WTC11 (cell line): Measurements from ENCODE around the gene MCF2L2. TPM values are rescaled to one million over a fixed set of nuclear protein-coding genes. Genes with fewer than 3 reads are reported as not detected.

ENCODE experiments used
- ATAC-seq: fragments of 200-7000 bp; cut with Tn5 transposase; 2 replicates; pipeline ENCODE4 v1.10.0; 2021; ENCODE audit warnings: mild to moderate bottlenecking, moderate library complexity
- CTCF ChIA-PET: fragments of 300-600 bp; sonication (Branson Sonifier 250); formaldehyde crosslinking; loops from one replicate; lab custom pipeline; 2021; ENCODE audit warnings: antibody characterized with exemption; lab: Charles Lee
- POLR2A ChIA-PET: fragments of 350-600 bp; sonication (Branson Sonifier 250); formaldehyde crosslinking; loops from one replicate; lab custom pipeline; 2021; ENCODE audit warnings: antibody characterized with exemption; lab: Charles Lee
- DNase-seq: peaks from one replicate; pipeline ENCODE4 v3.0.0; 2021; ENCODE audit warnings: low spot score
- H3K27ac Mint-ChIP-seq: 2 replicates; pipeline ENCODE4 v1.8.0; 2021; ENCODE audit warnings: mixed read lengths
- H3K27me3 Mint-ChIP-seq: 2 replicates; pipeline ENCODE4 v1.8.0; 2021; ENCODE audit warnings: low read depth, mild to moderate bottlenecking, moderate library complexity, mixed read lengths
- H3K36me3 Mint-ChIP-seq: 2 replicates; pipeline ENCODE4 v1.8.0; 2021; ENCODE audit warnings: mixed read lengths
- H3K4me1 Mint-ChIP-seq: 2 replicates; pipeline ENCODE4 v1.8.0; 2022; ENCODE audit warnings: mixed read lengths
- H3K4me3 Mint-ChIP-seq: 2 replicates; pipeline ENCODE4 v1.8.0; 2021; ENCODE audit warnings: mild to moderate bottlenecking, moderate library complexity, mixed read lengths
- H3K9me3 Mint-ChIP-seq: 2 replicates; pipeline ENCODE4 v1.8.0; 2021; ENCODE audit warnings: mixed read lengths
- CBFB ChIP-seq: sonication (generic); formaldehyde crosslinking; IDR thresholded peaks from 2 replicates; pipeline ENCODE4 v1.8.1; 2022; ENCODE audit warnings: mild to moderate bottlenecking, low read depth, missing genetic modification reagents
- CREB1 ChIP-seq: sonication (generic); formaldehyde crosslinking; IDR thresholded peaks from 2 replicates; pipeline ENCODE4 v1.8.0; 2023; ENCODE audit warnings: mild to moderate bottlenecking, missing genetic modification reagents
- EMX1 ChIP-seq: fragments of 250-450 bp; sonication (Bioruptor Pico); IDR thresholded peaks from 2 replicates; pipeline ENCODE4 v1.8.0; 2021; ENCODE audit warnings: mild to moderate bottlenecking
- FOXP1 ChIP-seq: sonication (generic); formaldehyde crosslinking; IDR thresholded peaks from 2 replicates; pipeline ENCODE4 v1.8.0; 2022; ENCODE audit warnings: missing genetic modification reagents, mild to moderate bottlenecking, moderate library complexity, borderline replicate concordance
- JUN ChIP-seq: sonication (generic); formaldehyde crosslinking; IDR thresholded peaks from 2 replicates; pipeline ENCODE4 v1.8.0; 2023; ENCODE audit warnings: mild to moderate bottlenecking, missing genetic modification reagents
- MXD4 ChIP-seq: fragments of 250-450 bp; sonication (Bioruptor Pico); IDR thresholded peaks from 2 replicates; pipeline ENCODE4 v1.8.0; 2021; ENCODE audit warnings: mild to moderate bottlenecking, moderate library complexity, borderline replicate concordance
- MYBL2 ChIP-seq: sonication (generic); formaldehyde crosslinking; IDR thresholded peaks from 2 replicates; pipeline ENCODE4 v1.8.1; 2023; ENCODE audit warnings: mild to moderate bottlenecking, moderate library complexity, missing genetic modification reagents
- RELA ChIP-seq: sonication (generic); formaldehyde crosslinking; IDR thresholded peaks from 2 replicates; pipeline ENCODE4 v1.8.1; 2022; ENCODE audit warnings: missing genetic modification reagents, mild to moderate bottlenecking, borderline replicate concordance
- TEAD1 ChIP-seq: sonication (generic); formaldehyde crosslinking; IDR thresholded peaks from 2 replicates; pipeline ENCODE4 v1.8.0; 2022; ENCODE audit warnings: mild to moderate bottlenecking, missing genetic modification reagents
- ZNF219 ChIP-seq: sonication (generic); formaldehyde crosslinking; IDR thresholded peaks from 2 replicates; pipeline ENCODE4 v1.8.0; 2023; ENCODE audit warnings: missing genetic modification reagents, mild to moderate bottlenecking, borderline replicate concordance
- ZNF232 ChIP-seq: sonication (generic); formaldehyde crosslinking; IDR thresholded peaks from 2 replicates; pipeline ENCODE4 v1.8.0; 2022; ENCODE audit warnings: mild to moderate bottlenecking, missing genetic modification reagents
- ZNF396 ChIP-seq: fragments of 250-450 bp; sonication (Bioruptor Pico); IDR thresholded peaks from 2 replicates; pipeline ENCODE4 v1.8.0; 2021; ENCODE audit warnings: mild to moderate bottlenecking, moderate library complexity, borderline replicate concordance
- ZNF416 ChIP-seq: fragments of 250-450 bp; sonication (Bioruptor Pico); IDR thresholded peaks from 2 replicates; pipeline ENCODE4 v1.9.0; 2021; ENCODE audit warnings: mild to moderate bottlenecking, inconsistent platforms
- total RNA-seq: library from RNA; stranded (reverse); gene quantifications from 3 replicates; pipeline ENCODE4 v1.2.3, GENCODE V29; 2021
- TF ChIP-seq, protein P1 (sequence below): sonication (generic); formaldehyde crosslinking; IDR thresholded peaks from 2 replicates; pipeline ENCODE4 v1.8.0; 2022; ENCODE audit warnings: mild to moderate bottlenecking, missing genetic modification reagents
- TF ChIP-seq, protein P2 (sequence below): sonication (generic); formaldehyde crosslinking; IDR thresholded peaks from 2 replicates; pipeline ENCODE4 v1.8.0; 2023; ENCODE audit warnings: missing genetic modification reagents
- TF ChIP-seq, protein P3 (sequence below): sonication (generic); formaldehyde crosslinking; conservative IDR thresholded peaks from 2 replicates; pipeline ENCODE4 v1.8.1; 2023; ENCODE audit warnings: mild to moderate bottlenecking, low read depth, missing genetic modification reagents, moderate library complexity
- TF ChIP-seq, protein P4 (sequence below): fragments of 250-450 bp; sonication (Bioruptor Pico); IDR thresholded peaks from 2 replicates; pipeline ENCODE4 v1.8.0; 2021; ENCODE audit warnings: mild to moderate bottlenecking
- TF ChIP-seq, protein P5 (sequence below): fragments of 250-450 bp; sonication (Bioruptor Pico); conservative IDR thresholded peaks from 2 replicates; pipeline ENCODE4 v1.9.0; 2021; ENCODE audit warnings: mild to moderate bottlenecking
- TF ChIP-seq, protein P6 (sequence below): sonication (generic); formaldehyde crosslinking; IDR thresholded peaks from 2 replicates; pipeline ENCODE4 v1.8.0; 2023; ENCODE audit warnings: missing genetic modification reagents, mild to moderate bottlenecking, borderline replicate concordance
- TF ChIP-seq, protein P7 (sequence below): sonication (generic); formaldehyde crosslinking; IDR thresholded peaks from 2 replicates; pipeline ENCODE4 v1.8.0; 2023; ENCODE audit warnings: mild to moderate bottlenecking, missing genetic modification reagents

Gene MCF2L2
- total RNA-seq, 1 experiment from 2014 or later = 7.5 TPM

DNA sequence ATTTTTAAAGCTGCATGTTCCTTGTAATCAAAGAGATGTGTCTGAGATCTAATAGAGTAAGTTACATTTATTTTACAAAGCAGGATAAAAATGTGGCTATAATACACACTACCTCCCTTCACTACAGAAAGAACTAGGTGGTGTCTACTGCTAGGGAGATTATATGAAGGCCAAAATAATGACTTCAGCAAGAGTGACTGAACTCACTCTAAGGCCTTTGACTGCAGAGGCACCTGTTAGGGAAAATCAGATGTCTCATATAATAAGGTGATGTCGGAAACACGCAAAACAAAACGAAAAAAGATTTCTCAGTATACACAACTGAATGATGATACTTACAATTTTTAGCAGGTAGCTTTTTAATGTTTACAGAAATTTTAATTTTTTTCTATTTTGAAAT lies 156.3 kb downstream of the MCF2L2 start:
- ChIA-PET POLR2A (no interaction called here), CTCF (interaction anchor here (1.2 kb wide), 1 partner anchor 83 kb away, joined by 3 read pairs; no protein-coding TSS in a partner anchor)
- no peak for DNase-seq
- Mint-ChIP-seq H3K9me3 (no peaks in the 10 kb centered on the region), H3K27ac (no peak overlapping the region), H3K27me3 (no peaks in the 10 kb centered on the region), H3K4me1 (peaks cover 24% of the 10 kb centered on the region), H3K36me3 (peaks cover 4% of the 10 kb centered on the region), H3K4me3 (no peak overlapping the region)
- ATAC-seq = no peak
- TF ChIP-seq, protein P1, sequence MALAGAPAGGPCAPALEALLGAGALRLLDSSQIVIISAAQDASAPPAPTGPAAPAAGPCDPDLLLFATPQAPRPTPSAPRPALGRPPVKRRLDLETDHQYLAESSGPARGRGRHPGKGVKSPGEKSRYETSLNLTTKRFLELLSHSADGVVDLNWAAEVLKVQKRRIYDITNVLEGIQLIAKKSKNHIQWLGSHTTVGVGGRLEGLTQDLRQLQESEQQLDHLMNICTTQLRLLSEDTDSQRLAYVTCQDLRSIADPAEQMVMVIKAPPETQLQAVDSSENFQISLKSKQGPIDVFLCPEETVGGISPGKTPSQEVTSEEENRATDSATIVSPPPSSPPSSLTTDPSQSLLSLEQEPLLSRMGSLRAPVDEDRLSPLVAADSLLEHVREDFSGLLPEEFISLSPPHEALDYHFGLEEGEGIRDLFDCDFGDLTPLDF (CRISPR knock-in tag) = no peak
- TF ChIP-seq, protein P2, sequence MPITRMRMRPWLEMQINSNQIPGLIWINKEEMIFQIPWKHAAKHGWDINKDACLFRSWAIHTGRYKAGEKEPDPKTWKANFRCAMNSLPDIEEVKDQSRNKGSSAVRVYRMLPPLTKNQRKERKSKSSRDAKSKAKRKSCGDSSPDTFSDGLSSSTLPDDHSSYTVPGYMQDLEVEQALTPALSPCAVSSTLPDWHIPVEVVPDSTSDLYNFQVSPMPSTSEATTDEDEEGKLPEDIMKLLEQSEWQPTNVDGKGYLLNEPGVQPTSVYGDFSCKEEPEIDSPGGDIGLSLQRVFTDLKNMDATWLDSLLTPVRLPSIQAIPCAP (CRISPR knock-in tag) = no peak
- TF ChIP-seq ZNF232 (no peak), EMX1 (CRISPR knock-in tag) (no peak), CREB1 (CRISPR knock-in tag) (no peak), MYBL2 (no peak), RELA (CRISPR knock-in tag) (no peak), MXD4 (CRISPR knock-in tag) (no peak), TEAD1 (CRISPR knock-in tag) (no peak), FOXP1 (no peak), ZNF396 (CRISPR knock-in tag) (no peak), ZNF219 (CRISPR knock-in tag) (no peak), CBFB (CRISPR knock-in tag) (no peak), ZNF416 (no peak), JUN (CRISPR knock-in tag) (no peak)
- TF ChIP-seq, protein P3, sequence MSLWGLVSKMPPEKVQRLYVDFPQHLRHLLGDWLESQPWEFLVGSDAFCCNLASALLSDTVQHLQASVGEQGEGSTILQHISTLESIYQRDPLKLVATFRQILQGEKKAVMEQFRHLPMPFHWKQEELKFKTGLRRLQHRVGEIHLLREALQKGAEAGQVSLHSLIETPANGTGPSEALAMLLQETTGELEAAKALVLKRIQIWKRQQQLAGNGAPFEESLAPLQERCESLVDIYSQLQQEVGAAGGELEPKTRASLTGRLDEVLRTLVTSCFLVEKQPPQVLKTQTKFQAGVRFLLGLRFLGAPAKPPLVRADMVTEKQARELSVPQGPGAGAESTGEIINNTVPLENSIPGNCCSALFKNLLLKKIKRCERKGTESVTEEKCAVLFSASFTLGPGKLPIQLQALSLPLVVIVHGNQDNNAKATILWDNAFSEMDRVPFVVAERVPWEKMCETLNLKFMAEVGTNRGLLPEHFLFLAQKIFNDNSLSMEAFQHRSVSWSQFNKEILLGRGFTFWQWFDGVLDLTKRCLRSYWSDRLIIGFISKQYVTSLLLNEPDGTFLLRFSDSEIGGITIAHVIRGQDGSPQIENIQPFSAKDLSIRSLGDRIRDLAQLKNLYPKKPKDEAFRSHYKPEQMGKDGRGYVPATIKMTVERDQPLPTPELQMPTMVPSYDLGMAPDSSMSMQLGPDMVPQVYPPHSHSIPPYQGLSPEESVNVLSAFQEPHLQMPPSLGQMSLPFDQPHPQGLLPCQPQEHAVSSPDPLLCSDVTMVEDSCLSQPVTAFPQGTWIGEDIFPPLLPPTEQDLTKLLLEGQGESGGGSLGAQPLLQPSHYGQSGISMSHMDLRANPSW (CRISPR knock-in tag) = no peak
- TF ChIP-seq, protein P4, sequence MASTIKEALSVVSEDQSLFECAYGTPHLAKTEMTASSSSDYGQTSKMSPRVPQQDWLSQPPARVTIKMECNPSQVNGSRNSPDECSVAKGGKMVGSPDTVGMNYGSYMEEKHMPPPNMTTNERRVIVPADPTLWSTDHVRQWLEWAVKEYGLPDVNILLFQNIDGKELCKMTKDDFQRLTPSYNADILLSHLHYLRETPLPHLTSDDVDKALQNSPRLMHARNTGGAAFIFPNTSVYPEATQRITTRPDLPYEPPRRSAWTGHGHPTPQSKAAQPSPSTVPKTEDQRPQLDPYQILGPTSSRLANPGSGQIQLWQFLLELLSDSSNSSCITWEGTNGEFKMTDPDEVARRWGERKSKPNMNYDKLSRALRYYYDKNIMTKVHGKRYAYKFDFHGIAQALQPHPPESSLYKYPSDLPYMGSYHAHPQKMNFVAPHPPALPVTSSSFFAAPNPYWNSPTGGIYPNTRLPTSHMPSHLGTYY (CRISPR knock-in tag) = no peak
- TF ChIP-seq, protein P5, sequence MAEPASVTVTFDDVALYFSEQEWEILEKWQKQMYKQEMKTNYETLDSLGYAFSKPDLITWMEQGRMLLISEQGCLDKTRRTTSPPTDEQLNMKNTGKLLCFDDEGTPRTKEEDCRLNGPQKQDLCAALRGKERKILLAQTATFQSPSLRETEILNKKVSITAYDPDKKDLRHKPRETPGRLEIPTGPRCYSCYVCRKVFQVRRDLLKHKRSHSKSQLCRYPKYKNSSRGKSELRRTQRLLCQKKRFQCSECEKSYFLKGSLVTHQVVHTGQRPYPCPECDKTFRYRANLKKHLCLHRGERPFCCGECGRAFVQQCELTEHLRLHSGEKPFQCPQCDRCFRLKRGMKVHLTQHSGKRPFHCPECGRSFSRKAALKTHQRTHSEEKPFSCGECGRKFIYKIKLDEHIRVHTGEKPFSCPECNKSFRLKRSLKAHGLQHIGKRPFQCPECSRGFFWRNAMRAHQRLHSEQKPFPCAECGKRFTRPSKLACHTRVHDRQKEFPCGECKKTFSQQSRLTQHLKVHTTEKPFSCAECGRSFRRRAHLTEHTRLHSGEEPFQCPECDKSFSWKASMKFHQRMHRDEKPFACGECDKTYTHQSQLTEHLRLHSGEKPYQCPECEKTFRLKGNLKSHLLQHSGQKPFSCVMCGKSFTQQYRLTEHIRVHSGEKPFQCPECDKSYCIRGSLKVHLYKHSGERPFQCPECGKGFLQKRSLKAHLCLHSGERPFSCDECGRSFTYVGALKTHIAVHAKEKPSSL (CRISPR knock-in tag) = no peak
- TF ChIP-seq, protein P6, sequence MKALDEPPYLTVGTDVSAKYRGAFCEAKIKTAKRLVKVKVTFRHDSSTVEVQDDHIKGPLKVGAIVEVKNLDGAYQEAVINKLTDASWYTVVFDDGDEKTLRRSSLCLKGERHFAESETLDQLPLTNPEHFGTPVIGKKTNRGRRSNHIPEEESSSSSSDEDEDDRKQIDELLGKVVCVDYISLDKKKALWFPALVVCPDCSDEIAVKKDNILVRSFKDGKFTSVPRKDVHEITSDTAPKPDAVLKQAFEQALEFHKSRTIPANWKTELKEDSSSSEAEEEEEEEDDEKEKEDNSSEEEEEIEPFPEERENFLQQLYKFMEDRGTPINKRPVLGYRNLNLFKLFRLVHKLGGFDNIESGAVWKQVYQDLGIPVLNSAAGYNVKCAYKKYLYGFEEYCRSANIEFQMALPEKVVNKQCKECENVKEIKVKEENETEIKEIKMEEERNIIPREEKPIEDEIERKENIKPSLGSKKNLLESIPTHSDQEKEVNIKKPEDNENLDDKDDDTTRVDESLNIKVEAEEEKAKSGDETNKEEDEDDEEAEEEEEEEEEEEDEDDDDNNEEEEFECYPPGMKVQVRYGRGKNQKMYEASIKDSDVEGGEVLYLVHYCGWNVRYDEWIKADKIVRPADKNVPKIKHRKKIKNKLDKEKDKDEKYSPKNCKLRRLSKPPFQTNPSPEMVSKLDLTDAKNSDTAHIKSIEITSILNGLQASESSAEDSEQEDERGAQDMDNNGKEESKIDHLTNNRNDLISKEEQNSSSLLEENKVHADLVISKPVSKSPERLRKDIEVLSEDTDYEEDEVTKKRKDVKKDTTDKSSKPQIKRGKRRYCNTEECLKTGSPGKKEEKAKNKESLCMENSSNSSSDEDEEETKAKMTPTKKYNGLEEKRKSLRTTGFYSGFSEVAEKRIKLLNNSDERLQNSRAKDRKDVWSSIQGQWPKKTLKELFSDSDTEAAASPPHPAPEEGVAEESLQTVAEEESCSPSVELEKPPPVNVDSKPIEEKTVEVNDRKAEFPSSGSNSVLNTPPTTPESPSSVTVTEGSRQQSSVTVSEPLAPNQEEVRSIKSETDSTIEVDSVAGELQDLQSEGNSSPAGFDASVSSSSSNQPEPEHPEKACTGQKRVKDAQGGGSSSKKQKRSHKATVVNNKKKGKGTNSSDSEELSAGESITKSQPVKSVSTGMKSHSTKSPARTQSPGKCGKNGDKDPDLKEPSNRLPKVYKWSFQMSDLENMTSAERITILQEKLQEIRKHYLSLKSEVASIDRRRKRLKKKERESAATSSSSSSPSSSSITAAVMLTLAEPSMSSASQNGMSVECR (CRISPR knock-in tag) = no peak
- TF ChIP-seq, protein P7, sequence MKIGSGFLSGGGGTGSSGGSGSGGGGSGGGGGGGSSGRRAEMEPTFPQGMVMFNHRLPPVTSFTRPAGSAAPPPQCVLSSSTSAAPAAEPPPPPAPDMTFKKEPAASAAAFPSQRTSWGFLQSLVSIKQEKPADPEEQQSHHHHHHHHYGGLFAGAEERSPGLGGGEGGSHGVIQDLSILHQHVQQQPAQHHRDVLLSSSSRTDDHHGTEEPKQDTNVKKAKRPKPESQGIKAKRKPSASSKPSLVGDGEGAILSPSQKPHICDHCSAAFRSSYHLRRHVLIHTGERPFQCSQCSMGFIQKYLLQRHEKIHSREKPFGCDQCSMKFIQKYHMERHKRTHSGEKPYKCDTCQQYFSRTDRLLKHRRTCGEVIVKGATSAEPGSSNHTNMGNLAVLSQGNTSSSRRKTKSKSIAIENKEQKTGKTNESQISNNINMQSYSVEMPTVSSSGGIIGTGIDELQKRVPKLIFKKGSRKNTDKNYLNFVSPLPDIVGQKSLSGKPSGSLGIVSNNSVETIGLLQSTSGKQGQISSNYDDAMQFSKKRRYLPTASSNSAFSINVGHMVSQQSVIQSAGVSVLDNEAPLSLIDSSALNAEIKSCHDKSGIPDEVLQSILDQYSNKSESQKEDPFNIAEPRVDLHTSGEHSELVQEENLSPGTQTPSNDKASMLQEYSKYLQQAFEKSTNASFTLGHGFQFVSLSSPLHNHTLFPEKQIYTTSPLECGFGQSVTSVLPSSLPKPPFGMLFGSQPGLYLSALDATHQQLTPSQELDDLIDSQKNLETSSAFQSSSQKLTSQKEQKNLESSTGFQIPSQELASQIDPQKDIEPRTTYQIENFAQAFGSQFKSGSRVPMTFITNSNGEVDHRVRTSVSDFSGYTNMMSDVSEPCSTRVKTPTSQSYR (CRISPR knock-in tag) = no peak
